ENCODE measurements around the gene DGKG.
A peak's percentile ranks its signal among the peaks of the same experiment; 100 is the strongest.

DGKG gene

GRCh38 chr3:186361762-186362536 is at the start of gene DGKG:
TSS of gene DGKG (minus strand) at chr3:186362234. CDS start at chr3:186320459, 41,775 bp downstream.
- DNase-seq (ENCODE audit: low read depth), result no peak

DNA sequence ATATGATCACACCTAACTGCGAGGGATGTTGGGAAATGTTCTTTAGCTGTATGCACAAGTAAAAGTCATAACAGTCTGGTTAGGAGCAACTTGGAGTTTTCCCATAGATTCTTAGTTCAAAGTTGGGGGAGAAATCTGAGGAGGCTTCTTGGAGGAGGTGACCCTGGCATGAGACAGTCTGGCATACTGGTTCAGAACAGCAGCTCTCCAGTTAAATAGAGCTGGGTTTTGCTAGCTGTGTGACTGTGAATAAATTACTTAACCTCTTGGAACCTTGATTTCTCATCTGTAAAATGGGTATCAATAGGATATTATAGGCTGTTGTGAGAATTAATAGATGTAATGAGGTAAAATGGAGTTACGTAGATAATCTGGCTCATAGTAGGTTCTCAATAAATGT is 49.1 kb upstream of the DGKG start:
- no peak for DNase-seq (ENCODE audit: low read depth)

DNA sequence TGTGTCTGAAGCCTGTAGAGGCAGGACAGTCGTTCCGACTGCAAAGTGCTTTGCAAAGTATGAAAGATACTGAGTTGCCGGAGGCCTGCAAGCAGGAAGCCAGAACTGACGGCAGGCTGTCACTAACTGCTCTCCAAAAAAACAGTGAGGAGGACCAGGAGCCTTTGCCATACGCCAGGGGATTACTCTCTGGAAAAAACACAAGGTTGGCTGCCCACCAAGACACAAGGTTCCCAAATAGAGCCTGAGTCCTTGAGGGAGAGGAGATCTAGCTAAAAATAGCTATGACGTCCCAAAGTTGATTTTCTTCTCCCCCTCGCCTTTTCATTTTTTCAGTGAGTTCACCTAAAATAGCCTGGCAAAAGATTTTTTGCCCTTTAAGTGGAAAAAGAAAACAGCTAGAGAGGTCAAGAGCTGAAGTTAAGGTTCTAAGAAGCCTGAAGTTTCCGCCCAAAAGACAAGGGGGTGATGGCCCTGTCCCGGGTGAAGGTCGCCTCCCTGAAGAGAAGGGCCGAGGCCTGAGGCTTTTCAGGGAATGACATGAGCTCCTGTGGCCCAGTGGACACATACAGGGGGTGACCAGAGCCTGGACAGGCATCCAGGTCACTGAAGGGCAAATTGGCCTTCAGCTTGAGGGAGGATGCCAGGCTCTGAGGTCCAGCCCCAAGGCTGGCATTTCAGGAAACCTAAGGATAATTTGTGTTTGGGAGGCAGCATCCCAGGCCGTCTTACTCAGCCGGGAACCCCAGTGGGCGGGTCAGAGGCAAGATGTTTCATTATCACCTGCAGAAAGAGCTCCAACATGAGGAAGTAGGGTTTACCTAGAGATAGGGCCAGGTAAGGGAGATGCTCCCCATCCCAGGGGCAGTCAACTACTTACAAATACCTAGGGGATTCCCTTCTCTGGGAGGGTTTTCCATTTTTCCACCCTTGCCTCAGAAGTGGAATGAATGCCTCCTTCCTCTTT is 44.9 kb upstream of the DGKG start:
- DNase-seq (ENCODE audit: low read depth), result no peak

DNA sequence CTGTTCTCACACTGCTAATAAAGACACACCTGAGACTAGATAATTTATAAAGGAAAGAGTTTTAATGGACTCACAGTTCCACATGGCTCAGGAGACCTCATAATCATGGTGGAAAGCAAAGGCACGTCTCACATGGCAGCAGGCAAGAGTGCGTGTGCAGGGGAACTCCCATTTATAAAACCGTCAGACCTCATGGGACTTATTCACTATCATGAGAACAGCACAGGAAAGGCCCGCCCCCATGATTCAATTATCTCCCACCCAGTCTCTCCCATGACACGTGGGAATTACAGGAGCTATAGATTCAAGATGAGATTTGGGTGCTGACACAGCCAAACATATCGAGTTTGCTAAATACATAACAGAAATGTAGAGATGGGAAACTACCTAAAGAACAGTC is 39.5 kb upstream of the DGKG start:
- no peak for DNase-seq (ENCODE audit: low read depth)

GRCh38 chr3:186400662-186401061 is 38.6 kb upstream of the DGKG start:
- DNase-seq (ENCODE audit: low read depth), result peak; percentile 27

GRCh38 chr3:186400026-186400425 is 38.0 kb upstream of the DGKG start:
- DNase-seq (ENCODE audit: low read depth), result no peak

- DNase-seq (ENCODE audit: low read depth), result no peak
These were observed 32.7 kb upstream of the DGKG start for GRCh38 chr3:186394566-186395217.

- DNase-seq (ENCODE audit: low read depth), result no peak
These were observed 25.0 kb upstream of the DGKG start for GRCh38 chr3:186386883-186387560.

- no peak for DNase-seq (ENCODE audit: low read depth)
These were observed 24.0 kb upstream of the DGKG start for GRCh38 chr3:186385856-186386602.

DNA sequence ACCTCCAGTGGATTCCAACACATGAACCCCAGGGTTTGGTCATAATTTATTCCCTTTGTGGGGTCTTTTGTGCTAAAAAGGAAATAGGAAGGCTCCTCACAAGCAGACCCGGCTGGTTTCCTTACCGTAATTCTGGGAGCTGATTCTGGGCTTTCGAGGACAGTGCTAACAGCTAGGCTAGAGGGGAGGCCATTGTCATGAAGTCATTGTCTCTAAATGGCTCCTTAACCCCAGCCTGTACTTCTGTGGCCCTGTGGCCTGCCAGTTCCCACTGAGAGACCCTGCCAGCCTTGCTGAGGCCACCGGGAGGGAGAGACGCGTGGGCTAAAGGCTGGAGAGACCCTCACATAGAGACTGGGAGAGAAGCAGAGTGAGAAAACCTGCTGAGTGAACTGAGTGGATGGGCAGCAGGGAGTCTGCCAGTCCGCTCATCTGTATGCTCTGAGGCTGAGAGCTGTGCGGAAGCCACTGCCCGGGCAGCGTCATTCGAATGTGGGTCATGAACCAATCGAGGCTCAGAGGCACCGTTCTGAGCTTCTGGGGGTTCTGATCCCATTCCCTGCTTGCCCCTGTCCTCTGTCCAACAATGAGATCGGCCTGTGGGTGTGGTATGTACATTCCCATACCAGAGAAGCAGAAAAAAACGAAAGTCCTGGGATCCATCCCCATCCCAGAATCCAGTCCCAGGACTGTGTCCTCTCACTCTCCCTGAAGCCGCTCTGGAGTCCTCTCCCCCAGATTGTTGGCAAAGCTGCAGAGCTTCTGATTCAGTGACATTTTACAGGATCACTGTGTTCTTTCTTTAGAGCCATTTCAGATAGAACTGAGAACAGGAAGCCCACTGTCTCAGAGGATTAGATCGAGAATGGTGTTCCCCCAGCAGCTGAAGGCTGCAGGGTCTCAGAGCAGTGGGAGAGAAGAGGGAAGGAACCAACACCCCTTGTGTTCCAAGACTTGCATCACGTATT is 21.3 kb upstream of the DGKG start:
- no peak for DNase-seq (ENCODE audit: low read depth)

DNA sequence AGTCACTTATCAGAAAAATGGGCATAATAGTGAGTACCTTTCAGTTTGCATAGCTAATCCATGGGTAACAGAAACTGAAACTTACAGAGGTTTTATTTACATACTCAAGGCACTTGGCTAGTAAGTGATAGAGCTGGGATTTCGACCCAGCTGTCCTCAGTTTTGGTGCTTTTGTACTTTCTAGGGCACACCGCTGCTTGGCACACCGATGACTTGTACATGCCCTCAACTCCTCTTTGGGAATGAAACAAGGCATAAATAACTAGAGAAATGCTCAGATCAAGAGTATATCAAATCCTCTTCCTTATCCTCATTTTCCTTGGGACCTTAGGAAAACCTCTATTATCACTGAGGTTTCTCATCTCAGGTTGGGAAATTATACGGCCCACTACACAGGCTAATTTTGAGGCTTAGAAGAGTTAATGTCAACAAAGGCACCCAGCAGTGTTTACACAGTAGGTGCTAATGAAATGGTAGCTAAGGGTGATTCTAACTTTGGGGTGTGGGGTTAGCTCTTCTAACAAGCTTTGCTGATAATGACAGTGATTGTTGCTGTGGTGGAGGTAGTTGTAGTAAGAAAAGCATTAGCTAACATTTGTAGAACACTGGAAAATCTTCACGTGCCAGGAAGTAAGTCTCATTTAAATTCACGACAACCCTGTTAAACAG is 20.3 kb upstream of the DGKG start:
- no peak for DNase-seq (ENCODE audit: low read depth)

GRCh38 chr3:186381424-186382216 is 19.6 kb upstream of the DGKG start:
- DNase-seq (ENCODE audit: low read depth), result no peak

GRCh38 chr3:186380622-186381380 is 18.8 kb upstream of the DGKG start:
- peak; percentile 36 for DNase-seq (ENCODE audit: low read depth)

- DNase-seq (ENCODE audit: low read depth), result peak; percentile 35
These were observed 13.4 kb upstream of the DGKG start for GRCh38 chr3:186375443-186375842.

GRCh38 chr3:186374376-186374775 is 12.3 kb upstream of the DGKG start:
- no peak for DNase-seq (ENCODE audit: low read depth)

DNA sequence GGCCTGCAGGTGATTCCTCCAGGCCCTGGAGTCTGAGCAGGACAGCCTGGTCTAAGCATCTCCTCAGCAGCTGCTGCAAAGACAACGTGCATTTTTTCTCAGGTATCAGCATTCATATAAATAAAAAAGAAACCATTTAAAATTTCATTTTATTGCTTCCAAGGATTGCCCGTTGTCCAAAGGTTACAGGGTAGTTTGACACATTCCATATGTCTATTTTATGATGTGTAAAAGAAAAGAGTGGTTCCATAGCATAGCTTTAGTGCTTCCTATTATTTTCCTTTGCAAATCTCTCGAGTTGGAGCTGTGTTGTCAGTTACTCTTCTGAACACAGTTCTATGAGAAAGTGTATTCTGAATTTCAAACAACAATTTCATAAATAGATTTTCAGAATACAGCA is 7.2 kb upstream of the DGKG start:
- DNase-seq (ENCODE audit: low read depth), result no peak

GRCh38 chr3:186368717-186369116 is 6.7 kb upstream of the DGKG start:
- DNase-seq (ENCODE audit: low read depth), result no peak

GRCh38 chr3:186368176-186368575 is 6.1 kb upstream of the DGKG start:
- DNase-seq (ENCODE audit: low read depth), result no peak

Data from amniotic epithelial cell (primary cell).